Brain pericyte (primary cell): ENCODE results near the gene RPAP2.
"Not testable (repeated sequence)": the region's sequence is repeated elsewhere in the genome, so short reads cannot be mapped to it uniquely, and the experiment has no call there.

Experiments
- DNase-seq: peaks from one replicate; pipeline ENCODE4 v3.0.0-alpha.2; 2012; ENCODE audit warnings: low read depth, low spot score

RPAP2 gene

DNA sequence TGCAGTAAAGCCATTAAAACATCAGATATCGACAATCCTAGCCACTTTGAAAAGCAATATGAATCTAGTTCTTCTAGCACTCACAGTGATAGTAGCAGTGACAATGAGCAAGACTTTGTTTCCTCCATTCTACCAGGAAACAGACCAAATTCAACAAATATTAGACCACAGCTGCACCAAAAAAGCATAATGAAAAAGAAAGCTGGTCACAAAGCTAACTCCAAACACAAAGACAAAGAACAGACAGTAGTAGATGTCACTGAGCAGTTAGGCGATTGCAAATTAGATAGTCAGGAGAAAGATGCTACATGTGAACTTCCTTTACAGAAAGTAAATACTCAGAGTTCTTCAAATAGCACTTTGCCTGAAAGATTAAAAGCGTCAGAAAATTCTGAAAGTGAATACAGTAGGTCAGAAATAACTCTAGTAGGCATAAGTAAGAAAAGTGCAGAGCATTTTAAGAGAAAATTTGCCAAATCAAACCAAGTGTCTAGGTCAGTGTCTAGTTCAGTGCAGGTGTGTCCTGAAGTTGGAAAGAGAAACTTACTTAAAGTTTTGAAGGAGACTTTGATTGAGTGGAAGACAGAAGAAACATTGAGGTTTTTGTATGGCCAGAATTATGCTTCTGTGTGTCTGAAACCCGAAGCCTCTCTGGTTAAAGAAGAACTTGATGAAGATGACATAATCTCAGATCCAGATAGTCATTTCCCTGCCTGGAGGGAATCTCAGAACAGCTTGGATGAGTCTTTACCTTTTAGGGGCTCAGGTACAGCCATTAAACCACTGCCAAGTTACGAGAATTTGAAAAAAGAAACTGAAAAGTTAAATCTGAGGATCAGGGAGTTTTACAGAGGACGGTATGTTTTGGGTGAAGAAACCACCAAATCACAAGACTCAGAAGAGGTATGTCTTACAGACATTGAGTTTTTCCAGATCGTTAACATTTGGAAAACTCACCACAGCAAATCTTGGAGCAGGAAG is 24.9 kb downstream of the RPAP2 start:
- DNase-seq: no peak

DNA sequence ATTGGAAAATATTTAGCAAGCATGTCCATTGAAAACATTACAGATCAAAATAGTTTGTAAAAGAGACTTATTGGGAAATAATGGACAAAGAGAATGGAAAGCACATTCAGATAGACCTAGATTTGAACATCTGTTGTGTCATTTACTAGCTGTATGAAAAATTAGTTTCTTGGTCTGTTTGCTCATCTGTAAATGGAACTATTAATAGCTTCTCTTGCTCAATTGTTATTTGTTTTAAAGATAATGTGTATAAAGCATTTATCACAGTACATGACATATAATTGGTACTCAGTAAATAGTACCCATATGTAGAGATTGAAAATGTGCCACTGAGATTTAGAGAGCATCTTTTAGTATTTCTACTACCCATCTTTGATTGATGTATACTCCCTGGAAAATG is 25.9 kb downstream of the RPAP2 start:
- DNase-seq: no peak

DNA sequence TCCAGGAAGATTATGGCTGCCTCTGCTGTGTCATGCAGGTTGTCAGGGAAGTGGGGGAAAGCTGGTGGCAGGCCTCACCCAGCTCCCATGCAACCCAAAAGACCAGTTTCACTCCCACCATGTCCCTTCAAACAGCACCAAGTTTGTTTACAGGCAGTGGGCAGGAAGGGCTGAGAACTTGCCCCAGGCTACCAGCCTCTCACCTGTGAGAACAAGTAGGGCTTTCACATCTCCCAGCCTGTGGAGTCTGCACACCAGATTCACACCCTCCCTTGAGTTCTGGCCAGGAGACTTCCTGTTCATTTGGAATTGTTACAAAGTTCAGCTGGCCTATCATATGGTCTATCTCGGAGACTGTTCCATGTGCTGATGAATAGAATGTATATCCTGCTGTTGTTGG is 27.8 kb downstream of the RPAP2 start:
- DNase-seq: no peak

DNA sequence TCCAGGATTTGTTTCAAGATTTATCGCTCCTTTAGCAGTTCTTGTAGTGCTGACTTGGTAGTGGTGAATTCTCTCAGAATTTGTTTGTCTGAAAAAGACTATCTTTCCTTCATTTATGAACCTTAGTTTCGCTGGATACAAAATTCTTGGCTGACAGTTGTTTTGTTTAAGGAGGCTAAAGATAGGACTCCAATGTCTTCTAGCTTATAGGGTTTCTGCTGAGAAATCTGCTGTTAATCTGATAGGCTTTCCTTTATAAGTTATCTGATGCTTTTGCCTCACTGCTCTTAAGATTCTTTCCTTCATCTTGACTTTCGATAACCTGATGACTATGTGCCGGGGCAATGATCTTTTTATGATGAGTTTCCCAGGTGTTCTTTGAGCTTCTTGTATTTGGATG is 28.9 kb downstream of the RPAP2 start:
- DNase-seq: no peak

DNA sequence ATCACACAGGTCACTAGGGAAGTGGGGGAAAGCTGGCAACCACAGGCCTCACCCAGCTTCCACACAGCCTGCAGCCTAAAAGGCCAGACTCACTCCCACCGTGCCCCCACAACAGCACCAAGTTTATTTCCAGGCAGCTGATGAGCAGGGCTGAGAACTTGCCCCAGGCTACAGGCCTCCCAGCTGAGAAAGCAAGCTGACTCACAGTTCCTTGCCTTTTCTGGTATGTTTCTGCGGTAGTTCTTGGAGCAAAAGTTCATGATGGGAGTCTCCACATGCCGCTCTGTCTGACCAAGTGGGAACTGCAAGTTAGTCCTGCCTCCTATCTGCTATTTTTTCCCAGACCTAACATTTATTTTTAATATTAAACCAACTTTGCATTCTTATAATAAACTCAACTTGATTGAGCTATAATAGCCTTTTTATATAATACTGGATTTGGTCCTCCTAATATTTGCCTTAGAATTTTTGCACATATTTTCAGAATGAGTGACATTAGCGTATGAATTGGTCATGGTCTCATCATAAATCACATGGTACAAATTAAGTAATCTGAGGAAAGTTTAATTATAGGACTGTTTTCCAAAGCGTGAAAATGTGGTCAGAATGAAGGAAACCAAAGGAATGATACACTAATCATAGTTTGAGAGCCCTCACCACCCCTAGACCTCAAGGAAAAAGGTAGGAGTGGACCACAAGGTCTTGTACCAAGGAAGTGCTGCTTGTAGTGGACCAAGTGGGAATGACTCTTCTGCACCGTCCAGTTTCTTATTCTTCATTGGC is 30.7 kb downstream of the RPAP2 start:
- peak; percentile 74 for DNase-seq

DNA sequence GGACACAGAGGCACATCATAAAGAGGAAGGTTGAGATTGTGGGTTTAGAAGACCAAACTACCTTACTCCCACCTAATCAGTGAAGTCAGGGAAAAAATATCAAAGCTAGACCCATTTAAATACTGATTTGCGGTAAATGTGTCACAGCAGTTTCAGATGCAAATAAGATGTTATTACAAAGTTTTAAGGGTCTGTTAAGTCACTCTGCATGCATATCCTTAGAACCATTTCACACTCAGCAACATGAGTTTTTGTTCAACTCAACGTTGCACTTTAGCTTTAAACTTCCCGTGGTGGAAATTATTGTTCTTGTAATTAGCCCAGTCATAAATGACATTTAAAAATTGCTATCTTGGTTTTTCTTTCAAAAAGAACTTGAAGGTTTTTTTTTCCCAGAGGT is 34.8 kb downstream of the RPAP2 start:
- DNase-seq: no peak

DNA sequence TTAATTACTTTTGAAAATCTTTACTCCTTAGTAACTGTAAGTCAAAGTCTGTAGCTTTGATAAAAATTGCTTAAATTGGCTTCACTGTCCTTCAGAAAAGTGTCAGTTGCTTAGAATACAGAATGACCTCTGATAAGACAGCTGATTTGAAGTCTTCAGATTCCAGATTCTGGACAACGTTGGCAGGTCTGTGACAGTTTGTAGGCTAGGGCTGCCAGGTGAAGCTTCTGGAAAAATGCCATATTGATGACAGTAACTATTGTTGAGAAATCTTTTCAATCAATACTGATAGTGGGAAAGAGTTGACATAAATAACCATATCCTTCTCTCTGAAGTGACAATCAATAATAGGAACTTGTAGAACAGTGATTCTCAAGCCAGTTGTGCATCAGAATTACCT is 41.3 kb downstream of the RPAP2 start:
- no peak for DNase-seq

DNA sequence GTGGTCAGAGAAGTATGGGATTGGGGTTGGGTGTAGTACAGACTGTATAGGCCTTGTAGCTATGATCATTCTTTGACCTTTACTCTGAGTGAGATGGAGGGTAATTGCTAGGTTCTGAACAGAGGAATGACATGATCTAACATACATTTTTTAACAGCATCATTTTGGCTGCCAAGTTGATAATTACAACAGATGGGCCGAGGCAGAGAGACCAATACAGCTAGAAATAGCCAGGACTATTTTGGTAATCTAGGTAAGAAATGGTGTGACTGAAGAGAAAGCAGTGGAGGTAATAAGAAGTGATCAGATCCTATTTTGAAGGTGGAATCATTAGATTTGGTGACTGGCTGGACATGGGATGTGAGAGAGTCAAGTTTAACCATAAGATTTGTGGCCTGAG is 43.5 kb downstream of the RPAP2 start:
- DNase-seq: no peak

DNA sequence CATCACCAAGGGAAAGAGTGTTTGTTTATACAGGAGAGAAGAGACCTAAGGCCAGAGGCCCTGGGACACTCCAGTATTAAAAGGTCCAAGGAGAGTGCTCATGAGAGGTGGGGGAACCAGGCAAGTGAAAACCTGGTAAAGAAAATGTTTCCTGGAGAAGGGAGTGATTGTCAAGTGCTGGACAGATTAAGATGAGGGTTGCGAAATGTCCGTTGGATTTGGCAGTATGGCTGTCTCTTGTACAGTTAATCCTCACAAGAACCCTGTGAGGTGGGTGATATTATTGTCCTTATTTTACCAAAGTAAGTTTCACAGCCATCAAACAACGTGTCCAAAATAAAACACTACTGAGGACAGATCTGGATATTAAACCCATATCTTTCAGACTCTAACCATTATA is 44.2 kb downstream of the RPAP2 start:
- DNase-seq: no peak

DNA sequence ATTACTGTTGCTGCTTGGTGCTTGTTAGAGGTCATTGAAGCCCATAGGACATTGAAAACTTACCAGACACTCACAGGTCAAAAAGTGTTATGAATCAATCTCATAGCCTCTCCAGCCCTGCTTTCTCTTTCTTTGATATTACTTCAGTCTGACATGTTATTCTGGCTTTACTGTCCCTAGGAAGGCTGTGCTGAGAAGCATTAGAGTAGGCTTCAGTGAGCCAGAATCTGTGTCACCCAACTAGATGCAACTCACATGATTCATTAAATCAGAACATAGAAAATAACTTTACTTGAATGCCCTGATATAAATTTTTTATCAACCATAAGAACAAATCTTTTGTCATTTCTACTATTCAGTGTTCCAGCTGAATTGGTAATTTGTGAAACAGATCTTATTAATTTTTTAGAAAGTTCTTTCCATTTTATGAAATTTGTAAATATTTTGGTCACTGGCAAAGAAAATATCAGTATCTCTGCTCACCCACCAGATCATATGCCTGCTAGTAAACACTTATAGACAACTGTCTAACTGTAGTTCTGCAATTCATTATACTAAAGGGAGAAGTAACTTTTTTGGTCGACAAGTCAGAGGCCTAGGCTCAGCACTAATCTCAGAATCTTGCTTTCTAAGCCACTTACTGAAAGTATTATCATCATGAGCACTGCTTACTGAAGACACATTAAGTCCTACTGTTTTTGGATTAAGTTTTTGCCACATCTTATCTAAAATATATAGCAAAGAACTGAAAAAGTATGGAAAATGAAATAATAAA is 48.2 kb downstream of the RPAP2 start:
- DNase-seq: no peak

DNA sequence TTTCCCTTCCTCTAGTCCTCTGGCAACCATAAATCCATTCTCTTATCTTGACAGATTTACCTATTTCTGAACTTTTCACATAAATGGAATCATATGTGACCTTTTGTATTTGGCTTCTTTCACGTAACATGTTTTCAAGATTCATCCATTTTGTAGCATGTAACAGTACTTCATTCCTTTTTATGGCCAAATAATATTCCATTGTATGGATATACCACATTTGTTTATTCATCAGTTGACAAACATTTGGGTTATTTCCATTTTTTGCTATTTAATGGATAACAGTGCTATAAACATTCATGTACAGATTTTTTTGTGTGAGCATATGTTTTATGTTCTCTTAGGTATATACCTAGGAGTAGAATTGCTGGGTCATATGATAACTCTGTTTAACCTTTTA is 54.0 kb downstream of the RPAP2 start:
- DNase-seq: no peak

DNA sequence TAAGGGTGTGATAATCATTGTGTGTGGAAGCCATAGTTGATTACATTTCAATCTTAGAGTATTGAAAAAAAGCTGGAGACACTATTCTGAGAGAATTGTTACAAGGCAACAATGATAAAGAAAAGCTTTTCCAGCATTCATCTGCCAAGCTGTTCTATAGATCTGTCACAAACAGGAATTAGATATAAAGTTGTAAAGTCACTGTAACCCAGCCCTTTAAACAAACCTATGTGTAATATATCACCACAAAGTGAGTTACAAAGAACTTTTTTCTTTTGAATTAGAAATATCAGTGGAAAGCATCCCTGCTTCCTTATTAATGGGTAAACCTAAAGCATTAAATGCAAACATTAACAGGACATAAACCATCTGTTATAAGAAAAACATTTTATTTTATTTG is 55.4 kb downstream of the RPAP2 start:
- DNase-seq: no peak

DNA sequence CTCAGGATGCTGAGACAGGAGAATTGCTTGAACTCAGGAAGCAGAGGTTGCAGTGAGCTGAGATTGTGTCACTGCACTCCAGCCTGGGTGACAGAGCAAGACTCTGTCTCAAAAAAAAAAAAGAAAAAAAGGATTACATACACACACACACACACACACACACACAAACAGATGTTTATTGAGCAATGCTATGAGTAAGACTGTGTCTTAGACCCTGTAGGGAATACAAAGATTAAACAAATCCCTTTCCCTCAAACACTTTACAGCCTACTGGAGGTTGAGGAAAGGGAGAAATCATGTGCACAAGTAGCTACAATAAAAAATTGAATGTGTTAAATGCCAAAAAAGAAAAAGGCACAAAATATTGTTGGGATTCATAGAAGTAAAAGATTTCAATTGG is 58.1 kb downstream of the RPAP2 start:
- DNase-seq: no peak

DNA sequence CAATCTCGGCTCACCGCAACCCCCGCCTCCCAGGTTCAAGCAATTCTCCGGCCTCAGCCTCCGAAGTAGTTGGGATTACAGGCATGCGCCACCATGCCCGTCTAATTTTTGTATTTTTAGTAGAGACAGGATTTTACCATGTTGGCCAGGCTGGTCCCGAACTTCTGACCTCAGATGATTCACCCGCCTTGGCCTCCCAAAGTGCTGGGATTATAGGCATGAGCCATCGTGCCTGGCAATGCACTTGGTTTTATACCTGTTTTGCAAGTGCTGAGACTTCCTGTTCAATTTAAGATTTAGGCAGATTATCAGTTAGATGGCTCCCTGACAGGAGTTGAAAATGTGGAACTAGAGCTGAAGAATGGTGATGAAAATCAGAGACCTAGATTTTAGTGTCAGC is 60.5 kb downstream of the RPAP2 start:
- not testable (repeated sequence) for DNase-seq

DNA sequence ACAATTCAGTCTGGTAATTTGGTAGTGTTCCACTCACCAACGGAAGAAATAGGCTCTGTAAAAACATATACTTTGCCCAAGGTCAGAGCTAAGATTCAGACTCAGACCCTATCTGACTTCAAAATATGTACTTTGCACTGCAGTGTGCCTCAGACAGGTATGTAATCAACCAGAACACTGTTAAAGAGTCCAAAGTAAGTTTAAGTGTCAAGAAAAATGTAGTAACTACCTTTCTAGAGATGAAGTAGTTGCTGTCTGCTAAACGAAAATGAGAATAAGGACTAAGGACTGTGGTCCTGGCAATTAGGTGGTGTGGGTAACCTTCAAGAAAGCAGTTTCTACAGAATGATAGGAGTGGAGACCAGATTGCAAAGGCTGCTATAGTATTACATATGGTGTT is 61.1 kb downstream of the RPAP2 start:
- no peak for DNase-seq

DNA sequence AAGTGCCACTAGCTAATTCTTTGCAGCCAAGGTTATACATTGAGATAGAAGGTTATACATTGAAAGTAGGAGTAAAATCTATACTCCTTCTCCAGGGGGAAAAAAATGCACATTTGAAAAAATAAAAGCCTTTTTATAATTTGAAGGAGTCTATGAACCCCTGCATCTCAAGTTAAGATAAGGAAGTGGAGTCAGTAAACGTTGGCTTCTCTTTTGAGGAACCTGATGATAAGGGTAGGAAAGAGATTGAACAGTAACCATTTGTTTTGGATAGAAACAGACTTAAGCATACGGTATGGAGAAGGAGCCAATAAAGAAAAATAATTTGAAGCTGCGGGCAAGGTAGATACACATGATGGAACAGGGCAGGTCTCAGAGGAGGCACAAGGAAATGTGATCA is 64.1 kb downstream of the RPAP2 start:
- no peak for DNase-seq

DNA sequence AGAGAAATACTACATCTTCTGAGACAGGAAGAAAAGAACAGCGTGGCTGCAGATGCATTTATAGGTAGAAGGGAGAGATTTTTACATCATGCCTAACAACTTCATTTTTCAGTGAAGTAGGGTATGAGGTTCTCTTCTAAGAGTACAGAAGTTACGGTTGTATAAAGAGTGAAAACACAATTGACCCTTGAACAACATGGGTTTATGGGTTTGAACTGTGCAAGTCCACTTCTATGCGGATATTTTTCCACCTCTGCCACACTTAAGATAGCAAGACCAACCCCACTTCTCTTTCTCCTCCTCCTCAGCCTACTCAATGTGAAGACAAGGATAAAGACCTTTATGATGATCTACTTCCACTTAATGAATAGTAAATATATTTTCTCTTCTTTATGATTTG is 64.5 kb downstream of the RPAP2 start:
- DNase-seq: no peak

DNA sequence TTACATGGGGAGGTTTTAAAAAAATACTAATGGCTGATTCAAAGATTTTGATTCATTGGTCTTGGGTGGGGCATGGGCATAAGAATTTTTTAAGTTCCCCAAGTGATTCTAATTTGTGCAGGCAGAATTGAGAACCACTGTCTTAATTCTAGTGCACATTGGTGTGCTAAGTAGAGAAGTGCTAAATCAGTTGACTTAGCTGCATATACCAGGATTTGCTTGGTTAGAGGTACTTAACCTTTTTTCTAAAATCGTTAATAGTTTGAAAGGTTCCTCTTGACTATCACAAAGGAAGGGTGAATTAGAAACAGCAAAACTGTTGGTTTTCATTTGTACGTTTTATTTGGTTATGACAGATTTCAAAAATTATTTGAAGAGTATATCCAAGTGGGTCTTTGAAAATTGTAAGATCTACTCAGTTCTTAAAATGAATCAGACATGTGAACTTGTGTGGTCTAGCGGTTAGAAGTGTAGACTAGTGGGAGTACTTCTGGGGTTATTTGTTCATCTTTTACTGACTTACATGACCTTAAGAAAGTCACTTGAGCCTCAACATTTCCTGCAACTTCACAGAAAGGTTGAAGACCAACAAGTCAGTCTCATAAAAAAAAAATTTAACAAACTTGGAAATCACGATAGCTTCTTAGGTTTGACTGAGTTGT is 66.7 kb downstream of the RPAP2 start:
- DNase-seq: no peak

DNA sequence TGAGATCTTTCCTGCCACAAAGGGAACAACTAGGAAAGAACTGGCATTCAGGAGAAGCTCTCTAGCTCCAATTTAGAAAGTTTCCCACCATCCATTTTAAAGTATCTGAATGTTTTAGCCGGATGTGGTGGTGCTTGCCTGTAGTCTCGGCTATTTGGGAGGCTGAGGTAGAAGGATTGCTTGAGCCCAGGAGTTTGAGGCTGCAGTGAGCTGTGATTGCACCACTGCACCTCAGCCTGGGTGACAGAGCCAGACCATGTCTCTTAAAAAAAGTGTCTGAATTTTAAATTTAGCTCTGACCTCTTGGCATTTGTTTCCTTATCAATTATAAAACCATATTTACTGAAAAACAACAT is 67.2 kb downstream of the RPAP2 start:
- DNase-seq: no peak

DNA sequence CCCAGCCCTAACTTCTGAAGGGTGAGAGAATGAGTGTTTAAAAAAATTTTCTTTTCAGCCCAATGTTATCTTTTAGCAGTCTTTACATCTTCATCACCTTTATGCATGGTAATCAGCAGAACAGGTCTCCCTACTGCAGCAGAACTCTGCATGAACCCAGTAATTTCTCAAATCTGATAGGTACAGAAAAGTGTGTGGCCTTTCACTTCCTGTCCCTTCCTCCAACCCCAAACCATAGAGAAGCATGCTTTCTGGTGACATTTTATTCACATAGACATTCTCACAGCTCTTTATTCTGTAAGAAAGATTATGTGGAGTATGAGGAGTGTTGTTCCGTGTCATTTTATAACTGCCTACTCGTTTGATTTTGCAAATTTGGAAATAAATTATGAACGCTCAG is 68.6 kb downstream of the RPAP2 start:
- DNase-seq: no peak

DNA sequence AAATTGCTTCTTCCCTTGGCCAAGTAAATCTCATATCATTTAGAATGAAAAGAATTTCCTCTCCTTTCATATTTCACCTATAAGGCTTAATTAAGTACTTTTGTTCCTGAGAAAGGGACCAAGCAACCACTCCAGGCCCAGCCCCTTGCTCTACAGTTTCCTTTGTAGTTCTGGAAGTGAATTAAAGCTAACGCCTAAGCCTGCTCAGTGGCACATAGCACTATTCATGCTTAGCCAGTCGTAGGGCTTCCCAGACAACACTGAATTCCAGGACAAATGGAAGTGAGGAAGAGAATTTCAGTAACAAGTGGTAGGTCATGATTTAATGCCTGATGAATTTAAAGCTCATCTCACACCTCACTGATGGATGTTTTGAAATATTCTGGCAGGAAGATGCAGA is 73.3 kb downstream of the RPAP2 start:
- no peak for DNase-seq

DNA sequence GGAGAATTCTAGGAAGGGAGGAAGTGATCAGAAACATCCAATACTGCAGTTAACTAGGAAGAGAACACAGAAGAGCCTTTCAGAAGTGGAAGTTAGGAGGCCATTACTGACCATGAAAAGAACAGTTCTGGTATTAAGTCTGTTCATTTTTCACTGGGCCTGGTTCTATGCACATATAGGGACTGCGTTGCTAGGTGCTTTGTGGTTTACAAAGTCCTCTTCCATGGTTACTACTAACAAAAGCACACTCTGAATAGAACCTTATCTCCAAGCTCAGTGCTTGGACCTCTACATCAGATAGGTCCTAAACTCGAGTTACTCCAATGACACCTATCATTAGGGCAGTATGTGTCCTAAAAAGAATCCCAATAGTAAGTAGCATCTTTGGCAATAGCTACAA is 75.4 kb downstream of the RPAP2 start:
- no peak for DNase-seq
